IPS DF 19.7 (cell line): ENCODE data around the gene MRO.
"Not testable (repeated sequence)": the region's sequence is repeated elsewhere in the genome, so short reads cannot be mapped to it uniquely, and the experiment has no call there.

Experiments used
- DNase-seq: peaks from one replicate; pipeline ENCODE4 v3.0.0-alpha.2; 2013; ENCODE audit warnings: low read depth, low spot score

The MRO gene

DNA sequence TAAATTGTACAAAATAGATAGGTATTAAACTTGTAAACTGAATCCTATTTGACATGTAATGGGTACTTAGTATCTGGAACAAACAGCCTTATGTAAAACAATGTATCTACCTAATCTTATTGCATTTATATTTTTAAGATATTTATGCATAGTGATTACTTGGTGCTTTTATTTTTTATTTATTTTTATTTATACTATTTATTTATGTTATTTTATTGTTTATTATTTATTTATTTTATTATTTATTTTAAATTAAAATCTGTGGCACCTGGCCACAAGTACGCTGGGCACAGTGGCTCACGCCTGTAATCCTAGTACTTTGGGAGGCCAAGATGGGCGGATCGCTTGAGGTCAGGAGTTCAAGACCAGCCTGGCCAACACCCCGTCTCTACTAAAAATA lies 26.9 kb downstream of the MRO start:
- DNase-seq, result no peak

DNA sequence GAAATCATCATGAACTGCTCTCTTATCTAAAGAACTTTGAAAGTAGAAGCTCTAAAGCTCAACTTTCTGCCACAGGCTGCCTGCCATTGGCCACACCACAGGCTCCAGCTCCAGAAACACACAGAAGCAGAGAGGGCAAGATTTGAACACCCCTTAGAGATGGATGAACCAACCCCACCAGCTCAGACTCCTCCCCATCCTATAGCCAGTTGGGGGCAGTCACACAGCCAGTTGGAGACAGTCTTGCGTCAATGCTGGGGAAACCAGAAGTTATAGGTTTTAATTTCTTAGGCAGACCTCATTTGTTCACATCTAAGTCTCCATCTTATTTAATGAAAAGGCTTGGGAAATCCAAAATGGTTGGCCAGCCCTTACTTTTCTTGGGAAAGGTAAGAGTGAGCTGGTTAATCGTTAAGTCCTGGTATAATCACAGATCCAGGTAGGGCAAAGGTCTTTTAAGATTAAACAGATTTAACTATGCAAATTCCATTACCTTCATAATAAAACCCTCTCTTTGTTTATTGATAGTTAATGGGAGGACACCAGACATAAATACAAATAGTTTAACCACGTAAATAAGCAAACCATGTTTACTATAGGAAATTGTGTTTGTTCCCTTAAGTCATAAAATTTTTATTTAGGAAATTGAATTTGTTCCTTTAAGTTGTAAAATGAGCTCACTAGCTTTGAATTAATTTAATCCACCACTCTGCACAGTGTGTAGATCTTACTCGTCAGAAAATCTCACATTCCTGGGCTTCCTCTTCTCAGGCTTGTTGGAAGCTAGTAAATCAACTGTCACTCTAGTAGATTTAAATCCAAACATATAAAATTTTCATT lies 28.0 kb downstream of the MRO start:
- DNase-seq, result no peak

DNA sequence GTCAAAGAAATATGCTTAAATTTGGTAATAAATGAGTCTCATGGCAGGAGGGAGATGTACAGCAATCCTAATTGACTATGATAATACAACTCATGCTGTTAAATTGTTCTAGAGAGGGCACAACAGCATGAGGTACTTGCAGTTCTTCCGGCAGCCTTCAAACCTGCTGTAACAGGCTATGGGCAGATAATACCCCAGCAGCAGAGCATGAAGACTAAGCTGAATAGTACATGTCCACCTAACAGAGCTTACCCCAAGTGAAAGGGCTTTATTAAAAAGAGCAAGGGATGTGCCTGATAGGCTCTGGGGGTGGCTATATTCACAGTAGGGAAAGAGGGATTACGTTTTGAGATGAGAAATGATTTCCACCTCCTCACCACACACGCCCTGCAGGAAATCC lies 28.9 kb downstream of the MRO start:
- DNase-seq, result no peak

DNA sequence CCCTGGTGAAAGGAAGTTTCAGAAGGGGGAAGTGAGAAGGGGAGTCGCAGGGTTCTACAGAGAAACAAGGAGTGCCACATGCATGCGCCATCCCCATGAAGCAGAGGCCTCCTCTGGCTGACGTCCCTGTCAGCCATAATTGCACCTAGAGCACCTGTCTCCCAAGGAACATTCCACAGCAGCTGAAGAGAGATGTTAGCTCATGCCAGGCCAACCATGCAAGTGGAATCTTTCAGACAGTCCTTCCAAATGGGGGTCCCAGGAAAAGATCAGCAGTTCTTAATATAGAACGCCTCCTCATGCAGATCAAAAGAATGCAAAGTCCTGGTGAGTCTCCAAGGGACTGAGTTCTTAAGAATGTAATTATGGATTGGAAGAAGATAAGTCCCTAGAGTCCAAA lies 29.6 kb downstream of the MRO start:
- no peak for DNase-seq

DNA sequence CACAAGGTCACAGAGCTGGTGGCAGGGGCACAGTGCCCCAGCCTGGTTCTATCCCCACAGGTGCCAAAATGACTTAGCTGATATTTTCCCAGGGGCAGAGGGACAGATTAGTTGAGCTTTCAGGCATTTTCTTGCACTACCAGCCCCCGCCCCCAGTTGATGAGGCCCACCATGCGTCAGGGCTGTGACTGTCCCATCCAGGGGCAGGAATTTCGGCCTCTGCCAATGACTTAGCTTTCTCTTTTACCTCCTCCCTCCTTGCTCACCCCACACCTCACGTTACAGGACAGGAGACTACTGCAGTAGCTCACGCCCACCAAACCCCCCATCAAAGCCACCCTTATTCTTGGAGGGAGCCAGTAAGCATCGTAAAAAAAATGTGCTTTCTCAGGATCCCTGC lies 31.5 kb downstream of the MRO start:
- no peak for DNase-seq

DNA sequence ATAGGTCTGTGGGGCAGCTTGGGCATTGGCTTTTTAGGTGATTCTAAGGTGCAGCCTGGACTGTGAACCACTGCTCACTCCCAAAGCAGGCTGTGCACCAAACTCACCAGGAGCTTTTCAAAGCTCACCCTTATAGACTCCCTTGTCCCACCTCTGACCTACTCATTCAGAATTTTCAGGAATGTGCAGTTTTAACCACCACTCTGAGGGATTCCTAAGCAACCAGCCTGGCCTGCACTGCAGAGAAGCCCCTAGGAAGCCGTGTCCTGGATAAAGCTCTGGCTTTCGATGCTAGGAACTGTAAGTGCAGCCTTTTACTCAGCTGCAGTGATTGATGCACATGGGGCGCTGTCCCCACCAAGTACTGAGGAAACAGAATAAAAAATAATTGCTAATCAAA lies 33.0 kb downstream of the MRO start:
- no peak for DNase-seq

DNA sequence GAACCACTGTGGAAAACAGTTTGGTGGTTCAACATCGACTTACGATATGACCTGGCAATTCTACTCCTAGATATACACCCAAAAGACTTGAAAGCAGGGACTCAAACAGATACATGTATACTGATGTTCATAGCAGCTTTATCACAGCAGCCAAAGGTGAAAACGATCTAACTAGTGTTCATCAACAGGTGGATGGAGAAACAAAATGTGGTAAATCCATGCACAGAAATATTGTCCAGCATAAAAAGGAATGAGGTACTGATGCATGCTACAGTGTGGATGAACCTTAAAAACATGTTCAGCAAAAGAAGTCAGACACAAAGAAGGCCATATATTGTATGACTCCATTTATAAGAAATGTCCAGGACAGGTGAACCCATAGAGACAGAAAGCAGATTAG lies 36.3 kb downstream of the MRO start:
- no peak for DNase-seq

DNA sequence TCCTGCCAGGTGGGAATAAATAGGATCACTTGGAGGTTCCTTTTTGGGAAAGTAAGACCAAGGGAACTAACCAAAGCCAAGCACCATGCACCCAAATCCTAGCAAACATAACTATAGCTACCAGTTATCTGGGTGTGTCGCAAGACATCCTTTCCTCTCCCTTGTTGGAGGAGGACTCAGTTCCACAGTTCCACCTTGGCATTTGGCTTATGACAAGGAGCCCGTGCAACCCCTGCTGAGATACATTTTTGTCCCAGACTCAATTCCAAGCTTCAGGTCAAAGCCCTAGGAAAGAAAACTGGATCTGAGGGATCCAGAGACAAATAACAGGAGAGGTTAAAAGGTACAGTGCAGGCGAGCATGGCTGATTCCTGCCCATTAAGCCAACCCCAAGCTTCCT lies 40.8 kb downstream of the MRO start:
- not testable (repeated sequence) for DNase-seq

DNA sequence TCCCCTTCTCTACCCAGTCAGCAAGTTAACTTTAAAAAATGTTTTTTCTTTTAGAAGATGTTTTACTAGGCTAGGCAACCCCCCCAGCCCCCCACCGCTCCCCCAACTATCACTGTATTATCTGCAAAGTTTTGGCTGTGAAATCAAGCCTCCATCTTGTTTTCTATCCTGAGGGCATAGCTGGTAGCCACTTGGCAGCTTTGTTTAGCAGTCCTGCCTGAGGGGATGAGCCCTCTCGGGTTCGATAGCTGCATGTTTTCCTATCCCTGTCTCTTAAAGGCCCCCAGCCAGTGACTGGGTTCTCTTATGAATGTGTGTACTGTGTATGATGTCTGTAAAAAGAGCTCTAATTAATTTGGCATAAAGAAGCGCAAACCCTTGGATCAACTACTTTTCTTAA lies 43.4 kb downstream of the MRO start:
- DNase-seq, result no peak

DNA sequence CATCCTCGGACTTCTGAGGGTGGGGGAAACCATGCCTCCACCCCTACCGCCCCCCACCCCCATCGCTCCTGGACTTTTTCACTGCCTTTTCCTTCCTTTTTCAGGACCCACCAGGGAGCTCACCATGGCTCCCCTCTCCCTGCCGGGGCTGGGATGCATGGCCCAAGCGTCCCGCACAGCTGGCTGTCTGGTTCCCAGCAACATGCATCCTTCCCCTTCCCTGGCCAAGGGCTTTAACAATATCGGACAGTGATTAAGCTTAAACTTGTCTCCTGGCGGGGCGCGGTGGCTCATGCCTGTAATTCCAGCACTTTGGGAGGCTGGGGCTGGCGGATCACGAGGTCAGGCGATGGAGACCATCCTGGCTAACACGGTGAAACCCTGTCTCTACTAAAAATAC lies 44.1 kb downstream of the MRO start:
- DNase-seq, result no peak

DNA sequence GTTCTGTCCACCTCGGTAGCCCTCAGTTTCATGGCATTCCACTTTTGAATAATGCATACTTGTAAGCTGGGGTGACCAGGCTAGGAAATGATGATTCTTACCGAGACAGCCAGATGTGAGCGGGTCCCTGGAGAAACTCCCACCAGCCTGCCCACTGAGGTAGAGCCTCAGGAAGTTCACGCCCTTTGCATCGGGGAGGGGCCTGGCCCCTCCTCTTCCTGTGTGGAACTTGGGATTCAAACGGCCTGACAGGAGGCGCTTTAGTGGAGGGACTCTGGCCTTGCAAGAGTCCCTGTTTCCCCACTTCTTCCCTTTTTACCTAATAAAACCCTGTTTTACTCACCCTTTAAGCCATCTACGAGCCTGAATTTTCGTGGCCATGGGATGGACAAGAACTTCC lies 44.6 kb downstream of the MRO start:
- DNase-seq, result no peak

DNA sequence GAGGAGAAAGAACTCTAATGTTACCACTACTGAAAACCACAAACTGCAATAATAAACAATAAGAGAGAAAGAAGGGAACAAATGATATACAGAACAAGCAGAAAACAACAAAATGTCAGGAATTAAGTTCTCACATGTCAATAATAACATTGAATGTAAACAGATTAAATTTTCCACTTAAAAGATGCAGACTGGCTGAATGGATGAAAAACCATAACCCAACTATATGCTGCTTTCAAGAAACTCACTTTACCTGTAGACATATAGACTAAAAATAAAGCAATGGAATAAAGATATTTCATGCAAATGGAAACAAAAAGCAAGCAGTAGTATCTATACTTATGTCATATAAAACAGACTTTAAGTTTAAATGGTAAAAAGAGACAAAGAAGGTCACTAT lies 50.4 kb downstream of the MRO start:
- DNase-seq, result no peak

DNA sequence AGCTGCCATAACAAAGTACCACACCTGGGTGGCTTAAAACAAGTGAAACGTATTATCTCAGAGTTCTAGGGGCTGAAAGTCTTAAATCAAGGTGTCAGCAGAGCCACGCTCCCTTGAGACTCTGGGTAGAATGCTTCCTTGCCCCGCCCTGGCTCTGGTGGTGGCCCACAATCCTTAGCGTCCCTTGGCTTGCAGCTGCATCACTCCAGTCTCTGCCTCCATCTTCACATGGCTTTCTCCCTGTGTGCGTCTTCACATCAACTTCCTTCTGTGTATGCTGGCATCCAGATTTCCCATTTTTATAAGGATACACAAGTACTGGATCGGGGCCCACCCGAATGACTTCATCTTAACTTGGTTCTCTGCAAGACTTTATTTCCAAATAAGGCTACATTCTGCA lies 62.5 kb downstream of the MRO start:
- DNase-seq, result no peak

DNA sequence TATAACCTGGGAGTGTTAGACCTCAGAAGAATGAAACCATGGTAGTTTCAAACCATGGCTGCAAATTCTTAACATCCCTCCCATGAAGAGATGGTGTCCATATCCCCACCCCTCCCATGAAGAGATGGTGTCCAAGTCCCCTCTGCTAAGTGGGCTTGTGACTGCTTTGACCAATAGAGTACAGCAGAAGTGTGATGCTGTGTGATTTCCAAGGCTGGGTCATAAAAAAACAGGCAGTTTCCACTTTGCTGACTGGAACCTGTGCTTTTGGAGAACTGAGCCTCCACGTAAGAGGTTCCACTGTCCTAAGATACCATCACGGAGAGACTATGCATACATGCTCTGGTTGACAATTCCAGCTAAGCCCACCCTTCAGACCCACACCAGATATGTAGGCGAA lies 65.5 kb downstream of the MRO start:
- DNase-seq, result no peak

DNA sequence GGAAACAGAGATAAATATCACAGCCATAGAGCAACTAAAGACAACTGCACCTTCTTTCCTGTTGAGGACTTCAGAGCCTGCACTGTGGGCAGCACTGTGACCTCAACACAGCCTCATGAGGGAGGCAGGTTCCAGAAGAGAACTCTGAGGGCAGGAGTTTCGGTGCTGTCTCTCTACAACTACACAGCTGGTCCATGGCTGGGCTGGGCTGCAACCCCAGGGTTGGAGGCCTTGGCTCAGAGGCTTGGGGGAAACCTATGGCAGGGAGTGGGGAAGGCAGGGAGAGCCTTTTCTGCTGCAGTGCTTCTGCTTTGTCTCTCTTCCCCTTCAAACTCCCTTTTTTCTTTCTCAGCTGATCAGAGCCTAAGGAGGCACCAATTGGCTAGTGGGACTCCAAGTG lies 66.5 kb downstream of the MRO start:
- no peak for DNase-seq

DNA sequence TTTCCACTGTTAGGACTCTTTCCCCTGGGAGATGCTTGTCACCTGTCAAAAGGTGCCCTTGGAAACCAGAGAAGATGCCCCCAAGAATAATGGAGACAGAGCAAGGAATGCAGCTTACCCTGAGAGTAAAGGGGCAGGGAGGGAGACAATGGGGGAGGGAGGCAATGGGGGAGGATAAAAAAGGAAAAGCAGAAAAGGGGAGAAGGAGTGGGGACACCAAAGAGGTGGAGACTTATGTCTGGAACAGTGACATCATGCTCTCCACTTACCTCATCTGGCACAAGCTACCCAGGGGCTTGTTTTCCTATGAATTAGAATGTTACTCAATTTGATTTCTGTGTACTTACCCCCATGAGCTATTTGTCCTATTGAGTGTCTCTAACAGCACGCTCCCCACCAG lies 67.9 kb downstream of the MRO start:
- DNase-seq, result no peak

DNA sequence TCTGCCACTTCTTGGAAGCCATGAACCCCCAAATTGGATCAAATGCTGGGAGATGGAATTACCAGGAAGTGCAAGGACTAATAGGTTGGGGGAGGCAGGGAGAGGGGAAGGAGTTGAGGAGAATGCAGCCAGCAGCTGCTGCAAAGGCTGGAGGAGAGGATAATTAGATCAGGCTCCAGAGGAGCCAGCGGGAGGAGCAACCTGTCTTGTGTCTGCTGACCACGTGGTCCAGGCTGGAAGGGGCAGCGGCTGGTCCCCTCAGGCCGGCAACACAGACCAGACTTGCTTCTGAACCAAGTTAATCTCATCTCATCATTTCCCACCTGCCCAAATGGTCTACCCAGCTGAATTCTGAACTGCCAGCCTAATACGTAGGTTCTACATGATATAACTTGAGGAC lies 68.3 kb downstream of the MRO start:
- no peak for DNase-seq

DNA sequence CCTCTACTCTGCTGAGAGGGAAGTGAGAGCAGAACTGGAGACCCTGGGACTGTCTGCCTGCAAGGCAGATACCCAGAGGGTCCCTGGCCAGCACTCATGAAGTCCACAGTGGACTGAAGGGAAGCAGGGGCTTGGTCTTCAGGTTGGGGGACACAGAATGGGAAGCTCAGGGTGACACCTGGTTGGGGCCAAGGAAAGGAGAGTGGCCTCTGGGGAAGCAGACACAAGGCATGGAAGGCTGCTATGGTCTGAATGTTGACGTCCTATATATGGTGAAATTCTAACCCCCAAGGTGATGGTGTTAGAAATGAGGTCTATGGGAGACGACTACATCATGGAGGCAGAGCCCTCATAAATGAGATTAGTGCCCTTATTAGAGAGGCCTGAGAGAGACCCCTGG lies 69.3 kb downstream of the MRO start:
- no peak for DNase-seq

DNA sequence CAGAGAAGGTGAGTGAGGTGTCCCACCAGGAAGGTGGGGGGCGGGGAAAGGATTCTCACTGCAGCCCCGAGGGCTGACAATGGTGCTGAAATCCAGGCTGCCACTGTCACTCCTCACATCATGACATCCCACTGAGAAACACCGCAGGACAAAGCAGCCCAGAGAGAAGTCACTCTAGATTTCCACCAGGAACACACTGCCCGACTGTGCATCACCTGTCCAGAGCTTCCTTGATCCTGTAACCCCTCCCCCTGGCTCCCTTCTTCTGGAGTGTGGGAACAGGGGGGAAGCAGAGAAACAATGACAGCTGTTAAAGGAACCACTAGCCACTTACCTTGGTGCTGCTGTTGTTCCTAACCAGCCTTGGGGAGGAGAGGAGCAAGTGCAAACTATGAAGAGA lies 69.9 kb downstream of the MRO start:
- no peak for DNase-seq

DNA sequence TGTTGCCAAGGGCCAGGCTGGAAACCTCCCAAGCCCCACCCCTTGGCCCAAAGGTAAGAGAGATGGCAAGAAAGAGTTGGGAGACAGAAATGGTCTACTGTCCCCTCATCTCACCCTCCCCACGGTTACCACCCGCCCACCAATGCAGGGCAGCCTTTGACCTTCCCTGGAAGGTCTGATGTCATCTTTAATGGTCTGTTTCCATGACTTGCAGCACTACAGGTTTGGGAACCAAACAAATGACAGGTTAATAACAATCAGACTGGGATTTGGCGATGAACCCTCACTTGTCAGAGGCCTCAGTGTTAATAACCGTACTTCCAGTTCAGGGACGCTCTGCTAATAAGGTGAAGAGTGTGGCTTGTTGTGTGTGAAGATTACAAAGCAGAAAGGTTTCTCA lies 70.4 kb downstream of the MRO start:
- DNase-seq, result no peak

DNA sequence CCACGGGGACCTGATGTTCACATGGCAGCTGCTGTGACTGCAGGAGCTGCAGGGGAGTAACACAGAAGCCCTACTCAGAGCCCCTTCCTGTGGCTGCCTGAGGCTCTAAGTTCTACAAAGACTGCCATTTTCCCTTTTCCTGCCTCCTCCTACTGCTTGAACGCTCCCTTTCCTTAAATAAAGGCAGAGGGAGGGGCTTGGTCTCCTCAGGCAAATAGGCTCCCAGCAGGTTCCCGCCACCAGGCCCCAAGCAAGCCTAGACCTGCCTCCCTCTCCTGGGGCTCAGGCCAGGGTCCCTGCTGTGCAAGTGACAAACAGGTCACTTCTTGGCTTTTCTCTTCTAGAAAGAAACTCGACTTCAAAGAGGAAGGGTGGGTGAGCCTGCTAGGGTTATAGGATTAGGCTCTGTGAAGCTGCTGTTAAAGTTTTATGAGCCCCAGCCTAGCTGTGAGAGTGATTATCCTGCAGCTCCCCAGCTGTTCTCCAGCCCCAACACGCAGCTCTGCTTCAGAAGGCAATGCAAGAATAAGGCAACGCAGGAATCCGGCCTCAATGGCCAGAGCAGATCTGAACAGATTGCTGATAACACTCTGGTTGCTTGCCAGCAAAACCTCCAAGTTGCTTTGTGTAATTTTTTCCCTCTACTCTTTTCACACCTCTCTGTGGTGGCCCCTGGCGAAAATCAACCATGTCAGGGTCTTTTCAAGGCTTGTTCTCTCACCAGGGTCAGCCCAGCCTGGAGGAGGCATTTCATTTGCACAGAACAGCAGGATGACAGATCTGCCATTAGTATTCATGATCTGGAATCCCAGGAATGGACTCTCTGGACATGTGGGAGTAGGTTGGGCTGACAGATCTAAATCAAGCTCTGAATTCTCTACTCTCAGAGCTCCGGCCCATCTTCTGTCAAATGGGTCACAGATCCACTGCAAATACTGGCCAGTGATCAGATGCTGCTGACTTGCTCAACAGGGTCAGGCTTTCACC lies 71.3 kb downstream of the MRO start:
- no peak for DNase-seq

DNA sequence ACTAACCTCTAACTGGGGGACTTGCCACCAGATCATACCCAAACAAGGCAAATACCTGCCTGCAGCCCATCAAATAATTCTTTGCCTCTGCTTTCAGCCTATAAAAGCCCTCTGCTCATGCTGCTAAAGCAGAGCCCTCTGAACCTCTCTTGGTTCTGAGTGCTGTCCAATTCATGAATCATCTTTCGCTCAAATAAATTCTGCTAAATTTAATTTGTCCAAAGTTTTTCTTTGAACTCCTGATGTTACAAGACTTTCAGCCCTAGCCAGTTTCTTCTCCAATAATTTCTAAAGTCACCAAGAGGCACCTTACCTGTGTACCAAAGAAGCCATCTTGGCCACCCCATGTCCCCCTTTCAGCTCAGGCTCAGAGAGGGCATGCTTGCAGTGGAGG lies 72.0 kb downstream of the MRO start:
- no peak for DNase-seq

DNA sequence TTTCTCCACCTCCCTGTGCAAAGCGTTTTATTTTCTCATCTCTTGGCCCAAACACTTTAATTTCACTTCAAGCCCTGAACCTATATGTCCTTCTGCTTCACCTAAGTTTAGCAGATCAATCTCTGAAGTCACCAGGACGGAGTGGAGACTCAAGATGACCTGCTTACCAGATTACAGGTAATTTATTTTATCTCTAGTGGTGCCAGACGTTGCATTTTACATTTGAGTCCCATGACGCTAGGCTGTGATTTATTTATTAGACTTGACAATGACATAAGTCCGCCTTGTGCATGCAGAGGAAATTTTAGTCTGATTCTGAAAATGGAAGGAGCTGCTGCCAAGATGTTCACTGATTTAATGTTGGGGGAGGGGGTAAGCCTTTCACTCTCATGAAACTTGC lies 73.9 kb downstream of the MRO start:
- no peak for DNase-seq
